Activated naive CD8-positive, alpha-beta T cell (primary cell): ENCODE results near the gene CABLES2.

Experiments
- H3K27ac Mint-ChIP-seq: one replicate; pipeline ENCODE4 v1.8.0; 2021; ENCODE audit warnings: mixed read lengths
- H3K27me3 Mint-ChIP-seq: one replicate; pipeline ENCODE4 v1.8.0; 2021; ENCODE audit warnings: mixed read lengths
- H3K36me3 Mint-ChIP-seq: one replicate; pipeline ENCODE4 v1.8.0; 2021; ENCODE audit warnings: mixed read lengths
- H3K4me1 Mint-ChIP-seq: one replicate; pipeline ENCODE4 v1.8.0; 2021; ENCODE audit warnings: low read depth, mixed read lengths
- H3K4me3 Mint-ChIP-seq: one replicate; pipeline ENCODE4 v1.8.0; 2021; ENCODE audit warnings: mild to moderate bottlenecking, mixed read lengths
- H3K9me3 Mint-ChIP-seq: one replicate; pipeline ENCODE4 v1.8.0; 2021; ENCODE audit warnings: low read depth, mixed read lengths

The CABLES2 gene

DNA sequence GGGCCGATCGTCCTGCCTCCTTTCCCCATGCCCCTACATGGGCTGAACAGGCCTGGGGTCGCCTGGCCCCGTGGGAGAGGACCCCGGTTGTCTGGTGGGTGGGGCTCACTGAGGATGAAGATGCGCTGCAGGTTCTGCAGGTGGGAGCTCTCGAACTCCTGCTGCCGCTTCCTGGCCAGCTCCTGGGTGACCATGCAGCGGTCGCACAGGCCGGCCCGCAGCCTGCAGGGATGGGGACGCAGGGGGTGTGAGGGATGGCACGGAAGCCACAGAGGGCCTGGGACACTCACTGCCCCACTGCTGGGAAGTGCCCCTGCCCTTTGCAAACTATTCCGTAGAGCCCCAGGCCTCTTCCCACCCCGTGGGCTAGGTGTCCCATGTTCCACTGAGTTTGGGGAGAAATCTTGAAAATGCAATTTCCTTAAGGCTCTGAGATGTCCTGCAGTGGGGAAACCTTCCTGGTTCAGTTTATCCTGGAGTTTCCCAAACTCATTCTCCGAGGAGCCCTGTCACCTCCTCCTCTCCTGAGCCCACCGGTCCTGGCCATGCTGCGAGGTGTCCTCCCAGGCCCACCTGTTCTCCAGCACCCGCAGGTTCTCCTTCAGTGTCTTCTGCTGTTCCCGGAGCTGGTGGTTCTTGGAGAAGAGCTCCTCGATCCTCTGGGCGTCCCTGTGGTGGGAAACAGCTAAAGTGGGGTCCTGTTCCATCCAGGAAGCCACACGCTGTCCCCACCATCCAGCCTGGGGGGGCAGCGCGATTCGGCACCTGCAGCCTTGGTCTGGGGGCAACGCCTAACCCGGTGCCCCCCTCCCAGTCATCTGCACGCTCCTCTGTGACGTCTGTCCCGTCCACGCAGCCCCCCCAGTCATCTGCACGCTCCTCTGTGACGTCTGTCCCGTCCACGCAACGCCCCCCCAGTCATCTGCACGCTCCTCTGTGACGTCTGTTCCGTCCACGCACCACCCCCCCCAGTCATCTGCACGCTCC lies 9.9 kb upstream of the CABLES2 start:
- no peaks in the 10 kb centered on the region for H3K36me3 Mint-ChIP-seq
- H3K27me3 Mint-ChIP-seq = peaks cover 2% of the 10 kb centered on the region
- H3K9me3 Mint-ChIP-seq = no peaks in the 10 kb centered on the region
- no peak overlapping the region for H3K27ac Mint-ChIP-seq
- H3K4me3 Mint-ChIP-seq = no peak overlapping the region
- H3K4me1 Mint-ChIP-seq = no peaks in the 10 kb centered on the region

DNA sequence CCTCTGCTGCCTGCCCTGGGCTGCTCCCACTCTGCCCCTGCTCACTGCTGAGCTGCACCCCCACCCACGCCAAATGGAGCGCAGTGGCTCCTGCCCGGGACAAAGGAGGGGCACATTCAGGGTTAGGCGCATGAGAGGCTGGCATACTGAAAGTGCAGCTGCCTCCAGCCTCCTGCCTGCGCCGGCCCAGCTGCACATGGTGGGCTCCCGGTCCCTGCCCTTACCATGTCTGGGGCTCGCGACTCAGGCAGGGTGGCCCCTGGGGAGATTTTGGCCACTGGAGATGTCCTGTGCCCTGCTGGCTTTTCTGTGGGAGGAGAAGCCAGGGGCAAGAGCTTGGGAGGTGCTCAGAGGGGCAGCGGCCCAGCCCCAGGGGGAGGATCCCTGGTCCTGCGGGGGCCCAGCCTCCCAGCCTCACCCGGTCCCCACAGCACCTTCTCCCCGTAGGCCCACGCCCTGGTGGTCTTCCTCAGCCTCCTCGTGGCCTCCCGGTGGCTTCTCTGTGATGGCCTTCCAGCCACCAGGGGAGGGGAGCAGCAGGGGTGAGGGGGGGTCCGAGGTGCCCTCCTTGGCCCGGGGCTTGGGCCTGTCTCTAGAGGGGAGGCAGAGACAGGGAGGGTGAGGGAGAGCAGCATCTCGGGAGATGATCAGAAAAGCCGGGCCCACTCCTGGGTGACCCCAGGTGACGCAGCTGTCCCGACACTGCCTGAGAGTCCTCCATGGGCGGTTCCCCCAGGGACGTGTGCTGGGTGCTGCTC lies 8.4 kb upstream of the CABLES2 start:
- Mint-ChIP-seq H3K9me3 (no peaks in the 10 kb centered on the region), H3K4me1 (no peaks in the 10 kb centered on the region), H3K36me3 (no peaks in the 10 kb centered on the region), H3K27me3 (peaks cover 2% of the 10 kb centered on the region), H3K4me3 (no peak overlapping the region), H3K27ac (no peak overlapping the region)

DNA sequence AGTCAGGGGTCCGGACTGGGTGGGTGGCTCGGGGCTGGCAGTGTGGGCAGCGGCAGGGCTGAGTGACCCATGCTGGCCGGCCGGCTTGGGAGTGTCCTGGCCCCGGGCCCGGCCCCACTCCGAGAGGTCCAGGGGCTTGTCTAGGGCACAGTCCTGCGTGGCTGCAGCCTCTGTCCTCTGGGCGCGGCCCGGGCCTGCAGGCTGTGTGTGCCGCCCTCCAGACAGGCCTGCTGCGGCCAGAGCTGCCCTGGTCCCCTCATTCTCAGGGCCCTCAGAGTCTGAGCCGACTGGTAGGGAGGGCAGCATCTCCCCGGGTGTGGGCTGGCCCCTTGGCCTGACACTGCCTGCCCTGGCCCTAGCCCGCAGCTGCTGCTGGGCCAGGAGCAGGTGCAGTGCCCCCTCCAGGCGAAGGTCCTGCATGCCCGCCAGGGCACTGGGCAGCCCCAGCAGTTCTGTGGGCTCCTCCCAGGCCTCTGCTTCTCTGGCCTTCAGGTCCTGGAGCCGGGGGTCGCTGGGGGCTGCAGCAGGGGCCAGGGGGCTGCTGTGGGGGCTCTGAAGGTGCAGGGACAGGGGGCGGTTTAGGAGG lies 6.9 kb upstream of the CABLES2 start:
- peaks cover 7% of the 10 kb centered on the region for H3K4me1 Mint-ChIP-seq
- no peaks in the 10 kb centered on the region for H3K27me3 Mint-ChIP-seq
- no peak overlapping the region for H3K27ac Mint-ChIP-seq
- no peaks in the 10 kb centered on the region for H3K9me3 Mint-ChIP-seq
- no peak overlapping the region for H3K4me3 Mint-ChIP-seq
- no peaks in the 10 kb centered on the region for H3K36me3 Mint-ChIP-seq

DNA sequence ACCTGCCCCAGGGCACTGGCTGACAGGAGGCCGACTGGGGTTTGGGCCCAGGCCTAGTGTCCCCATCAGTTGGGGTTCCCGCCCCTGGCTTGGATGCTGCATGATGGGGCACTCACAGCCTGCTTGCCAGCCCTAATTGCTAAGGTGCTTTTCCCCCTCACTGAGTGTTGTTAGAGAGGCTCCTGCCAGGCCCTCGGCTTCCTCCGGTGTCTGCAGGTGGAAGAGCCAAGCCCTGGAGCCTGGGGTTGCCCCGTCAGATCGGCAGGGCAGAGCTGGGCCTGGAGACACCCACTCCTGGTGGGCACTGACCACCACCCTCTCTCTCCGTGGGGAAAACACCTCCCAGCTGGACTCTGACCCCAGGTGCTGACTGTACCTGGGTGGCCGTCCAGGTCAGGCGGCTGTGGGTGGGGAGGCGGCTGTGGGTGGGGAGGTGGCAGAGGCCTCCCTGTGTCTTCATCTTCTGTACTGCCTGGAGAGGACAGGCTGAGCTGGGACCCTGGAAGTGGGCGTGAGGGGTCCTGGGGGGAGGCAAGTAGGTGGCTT lies 6.0 kb upstream of the CABLES2 start:
- peaks cover 7% of the 10 kb centered on the region for H3K4me1 Mint-ChIP-seq
- H3K27me3 Mint-ChIP-seq = no peaks in the 10 kb centered on the region
- no peaks in the 10 kb centered on the region for H3K9me3 Mint-ChIP-seq
- H3K4me3 Mint-ChIP-seq = no peak overlapping the region
- H3K36me3 Mint-ChIP-seq = no peaks in the 10 kb centered on the region
- H3K27ac Mint-ChIP-seq = no peak overlapping the region

DNA sequence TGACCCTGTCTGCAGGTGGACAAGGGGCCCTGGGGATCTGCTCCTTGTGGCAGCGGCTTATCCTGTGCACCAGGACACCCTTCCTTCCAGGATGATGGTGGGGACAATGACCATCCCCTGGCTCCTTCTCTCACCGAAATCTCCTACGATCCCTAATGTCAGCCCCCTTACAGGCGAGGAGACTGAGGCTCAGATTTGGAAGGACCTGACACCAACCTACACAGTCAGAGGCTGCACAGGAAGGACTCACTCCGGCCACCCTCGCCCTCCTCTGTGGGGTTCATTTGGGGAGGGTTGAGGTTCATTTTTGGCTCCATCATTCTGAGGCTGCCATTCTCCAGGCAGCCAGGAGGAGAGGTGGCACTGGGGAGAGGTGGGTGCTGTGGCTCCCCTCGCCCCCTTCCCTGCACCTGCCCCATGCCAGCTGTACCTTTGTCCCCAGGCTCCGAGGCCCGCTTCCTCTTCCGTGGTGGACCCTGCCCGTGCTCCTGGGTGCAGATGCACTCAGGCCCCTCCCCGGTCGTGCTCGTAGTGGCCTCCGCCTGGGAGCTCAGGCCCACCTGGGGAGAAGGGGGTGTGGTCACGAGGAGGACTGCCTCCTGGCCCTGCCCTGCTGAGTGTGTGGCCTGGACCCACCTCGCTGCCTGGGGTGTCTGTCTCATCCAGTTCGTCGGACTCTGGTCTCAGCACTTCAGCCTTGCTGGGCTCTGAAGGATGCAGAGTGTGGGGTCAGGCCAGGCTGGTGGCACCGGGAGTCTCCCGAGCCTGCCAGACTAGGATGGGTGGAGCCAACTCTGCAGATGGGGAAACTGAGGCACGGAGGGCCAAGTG lies 5.3 kb upstream of the CABLES2 start:
- Mint-ChIP-seq H3K9me3 (no peaks in the 10 kb centered on the region), H3K4me3 (no peak overlapping the region), H3K27ac (no peak overlapping the region), H3K36me3 (no peaks in the 10 kb centered on the region), H3K27me3 (no peaks in the 10 kb centered on the region), H3K4me1 (peaks cover 7% of the 10 kb centered on the region)

DNA sequence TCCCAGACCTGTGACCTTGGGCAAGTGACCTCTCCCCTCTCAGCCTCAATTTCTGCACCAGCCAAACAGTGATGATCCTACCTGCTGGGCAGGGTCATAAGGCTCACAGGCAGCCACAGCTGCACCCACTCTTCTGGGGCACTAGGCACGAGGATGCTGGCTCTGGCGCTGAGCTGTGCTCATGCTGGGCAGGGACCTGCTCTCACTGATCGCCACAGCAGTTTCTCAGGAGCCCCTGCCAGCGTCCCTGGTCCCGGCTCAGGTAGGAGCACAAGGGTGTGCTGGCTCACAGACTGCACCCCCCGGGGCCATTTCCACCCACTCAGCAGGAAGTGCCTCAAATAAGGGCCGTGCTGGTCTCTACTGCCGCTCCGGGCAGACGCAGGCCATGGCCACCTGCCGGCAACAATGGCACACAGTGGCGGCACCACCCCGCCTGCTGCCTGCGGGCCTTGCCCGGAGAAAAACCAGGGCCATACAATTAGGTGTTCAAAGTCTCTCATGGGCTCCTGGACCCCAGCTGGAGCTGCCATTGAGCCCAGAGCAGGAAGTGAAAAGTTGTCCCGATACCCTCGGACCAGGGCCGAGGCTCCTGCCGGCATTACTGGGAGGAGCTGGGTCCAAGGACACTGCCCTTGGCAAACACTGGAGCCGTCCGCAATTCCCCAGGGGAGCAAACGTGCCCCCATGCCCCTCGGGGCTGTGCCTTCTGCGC lies 4.6 kb upstream of the CABLES2 start:
- Mint-ChIP-seq H3K4me3 (no peak overlapping the region), H3K36me3 (no peaks in the 10 kb centered on the region), H3K27ac (no peak overlapping the region), H3K27me3 (no peaks in the 10 kb centered on the region), H3K9me3 (no peaks in the 10 kb centered on the region), H3K4me1 (peaks cover 7% of the 10 kb centered on the region)

DNA sequence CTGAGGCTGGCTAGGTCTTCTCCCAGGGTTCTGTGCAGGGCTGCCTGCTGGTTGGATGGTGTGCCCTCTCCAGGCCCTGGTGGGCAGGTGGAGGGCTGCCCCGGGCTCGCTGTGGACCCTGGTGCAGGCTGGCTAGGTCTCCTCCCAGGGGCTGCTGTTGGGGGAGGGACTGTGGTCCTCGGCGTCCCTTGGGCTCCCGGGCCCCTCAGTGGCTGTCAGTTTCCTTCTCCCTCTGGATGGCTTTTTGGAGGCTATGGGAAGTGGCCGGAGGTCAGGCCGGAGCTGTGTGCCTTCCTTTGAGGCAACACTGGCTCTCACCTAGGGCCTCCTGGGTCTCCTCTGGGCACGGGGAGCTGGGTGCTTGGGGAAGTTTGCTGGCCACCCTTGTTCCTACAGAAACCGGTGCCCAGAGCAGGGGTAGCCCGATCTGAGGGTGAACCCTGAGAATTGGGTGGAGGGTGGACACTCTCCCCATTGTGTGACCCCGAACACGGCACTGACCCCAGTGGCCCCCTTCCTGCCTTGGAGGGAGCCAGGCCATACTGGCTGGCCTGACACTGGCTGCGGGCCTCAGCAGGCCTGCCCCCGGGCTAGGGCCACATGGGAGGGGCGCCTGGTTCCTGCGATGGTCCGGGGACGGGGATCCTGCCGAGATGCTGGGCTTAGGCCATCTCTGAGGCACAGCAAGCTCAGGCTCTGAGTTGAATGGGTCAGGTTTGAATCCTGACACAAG lies 3.8 kb upstream of the CABLES2 start:
- Mint-ChIP-seq H3K36me3 (no peaks in the 10 kb centered on the region), H3K4me1 (peaks cover 12% of the 10 kb centered on the region), H3K27ac (no peak overlapping the region), H3K9me3 (no peaks in the 10 kb centered on the region), H3K4me3 (no peak overlapping the region), H3K27me3 (no peaks in the 10 kb centered on the region)

DNA sequence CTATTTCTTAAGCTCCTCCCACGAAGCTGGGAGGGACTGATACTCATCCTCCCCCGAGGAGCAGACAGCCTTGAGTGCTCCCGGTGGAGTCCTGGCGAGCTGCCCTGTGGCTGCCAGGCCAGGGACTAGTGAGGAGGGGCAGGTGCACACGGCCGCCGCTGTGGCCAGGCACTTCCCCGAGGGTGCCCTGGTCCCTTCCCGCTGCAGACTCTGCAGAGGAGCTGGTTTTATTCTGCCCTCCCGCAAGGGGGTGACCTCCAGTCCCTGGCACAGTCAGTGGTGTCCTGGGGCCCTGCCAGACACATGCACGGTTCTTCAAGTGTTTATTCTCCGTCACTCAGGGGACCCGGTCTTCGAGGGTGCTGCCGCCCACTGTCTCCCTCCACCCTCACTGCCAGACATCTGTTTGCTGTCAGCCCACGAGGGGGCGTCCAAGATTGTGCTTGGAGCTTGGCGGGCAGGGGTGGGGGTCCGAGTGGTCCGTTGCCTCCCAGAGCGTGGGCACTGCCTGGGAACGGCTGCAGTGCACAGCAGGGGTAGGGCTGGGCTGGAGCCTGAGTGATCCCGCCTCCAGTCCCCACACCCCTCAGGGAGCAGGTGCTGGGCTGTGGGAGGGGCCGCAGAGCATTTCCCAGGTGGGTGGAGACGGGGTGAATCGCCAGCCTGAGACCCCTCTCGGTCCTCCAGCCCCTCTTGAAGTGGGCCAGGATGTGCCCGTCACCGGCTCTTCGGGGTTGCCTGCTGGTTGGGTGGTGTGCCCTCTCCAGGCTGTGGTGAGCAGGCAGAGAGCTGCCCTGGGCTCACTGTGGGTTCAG lies 3.1 kb upstream of the CABLES2 start:
- no peak overlapping the region for H3K4me3 Mint-ChIP-seq
- no peak overlapping the region for H3K27ac Mint-ChIP-seq
- peaks cover 18% of the 10 kb centered on the region for H3K4me1 Mint-ChIP-seq
- H3K36me3 Mint-ChIP-seq = no peaks in the 10 kb centered on the region
- H3K9me3 Mint-ChIP-seq = no peaks in the 10 kb centered on the region
- H3K27me3 Mint-ChIP-seq = no peaks in the 10 kb centered on the region

DNA sequence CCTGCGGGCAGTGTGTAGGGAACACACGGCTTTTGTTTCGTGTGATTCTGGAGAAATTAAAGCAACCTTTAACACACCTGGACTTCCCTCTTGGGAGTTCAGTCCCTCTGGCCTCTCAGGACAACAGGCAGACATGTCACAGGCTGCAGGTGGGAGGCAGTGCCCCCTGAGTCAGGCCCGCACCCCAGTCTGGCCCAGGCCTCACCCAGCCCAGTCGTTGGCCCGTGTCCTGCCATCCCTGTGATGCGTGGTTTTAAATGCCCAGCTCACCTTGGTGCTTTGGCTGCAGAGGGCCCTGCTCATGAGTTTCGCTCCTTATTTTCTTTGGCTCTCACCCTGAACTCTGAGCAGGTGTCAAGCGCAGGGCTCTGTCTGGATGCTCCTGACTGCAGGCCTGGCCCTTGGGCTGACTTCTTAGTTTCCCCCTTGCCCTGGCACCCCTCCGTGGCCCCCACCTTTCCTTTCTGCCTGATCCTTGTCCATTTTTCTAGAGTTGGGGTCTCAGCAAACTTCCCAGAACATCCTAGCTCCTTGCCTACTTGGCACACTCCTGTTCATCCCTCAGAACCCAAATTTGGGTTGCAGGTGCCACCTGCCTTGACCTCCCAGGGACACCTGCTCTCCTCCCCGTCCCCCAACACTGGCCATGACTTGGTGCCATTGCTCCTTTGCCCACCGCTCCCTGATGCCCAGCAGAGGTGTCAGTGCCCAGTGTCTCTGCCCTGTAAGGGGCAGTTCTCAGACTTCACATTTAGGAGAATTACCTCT lies 2.2 kb upstream of the CABLES2 start:
- Mint-ChIP-seq H3K27ac (no peak overlapping the region), H3K9me3 (no peaks in the 10 kb centered on the region), H3K4me1 (peaks cover 22% of the 10 kb centered on the region), H3K27me3 (no peaks in the 10 kb centered on the region), H3K4me3 (no peak overlapping the region), H3K36me3 (no peaks in the 10 kb centered on the region)

DNA sequence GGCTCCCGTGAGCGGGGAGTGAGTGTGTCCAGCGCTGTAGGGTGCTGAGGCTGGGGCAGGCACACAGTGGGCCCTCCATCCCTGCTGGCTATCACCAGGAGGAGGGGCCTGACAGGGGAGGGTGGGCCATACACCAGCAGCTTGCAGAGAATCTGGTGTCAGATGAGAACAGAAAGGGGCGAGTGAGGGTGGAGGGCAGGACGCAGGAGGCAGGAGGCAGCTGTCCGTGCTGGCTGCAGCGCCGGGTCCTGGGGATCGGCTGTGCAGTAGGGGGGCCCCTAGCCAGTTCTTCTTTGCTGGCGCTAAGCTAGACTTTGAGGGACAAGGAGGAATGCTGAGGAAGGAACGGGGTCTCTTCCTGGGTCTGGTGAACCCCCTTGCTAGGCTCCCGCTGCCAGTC lies 1.6 kb upstream of the CABLES2 start:
- no peak overlapping the region for H3K4me3 Mint-ChIP-seq
- H3K27me3 Mint-ChIP-seq = no peaks in the 10 kb centered on the region
- peaks cover 24% of the 10 kb centered on the region for H3K4me1 Mint-ChIP-seq
- no peaks in the 10 kb centered on the region for H3K36me3 Mint-ChIP-seq
- no peak overlapping the region for H3K27ac Mint-ChIP-seq
- H3K9me3 Mint-ChIP-seq = no peaks in the 10 kb centered on the region

DNA sequence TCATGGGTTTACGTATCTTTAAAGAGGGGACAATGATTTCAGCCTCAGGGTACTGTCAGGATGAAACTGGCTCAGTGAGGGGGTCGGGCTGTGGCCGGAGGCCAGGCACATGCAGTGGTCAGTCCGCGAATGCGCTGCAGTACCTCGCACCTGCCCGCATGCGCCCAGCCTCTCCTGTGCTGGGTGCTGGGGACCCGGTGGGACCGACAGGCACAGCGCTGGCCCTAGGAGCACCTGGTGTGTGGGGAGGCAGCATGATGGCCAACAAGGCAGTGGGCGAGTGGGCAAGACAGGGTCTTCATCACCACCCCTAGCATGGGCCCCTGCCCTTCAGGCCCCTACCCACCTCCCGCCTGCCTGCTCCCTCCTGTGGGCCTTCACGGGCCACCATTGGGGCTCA lies 970 bp upstream of the CABLES2 start:
- peak overlapping the region; percentile 7 for H3K4me3 Mint-ChIP-seq
- no peaks in the 10 kb centered on the region for H3K27me3 Mint-ChIP-seq
- H3K4me1 Mint-ChIP-seq = peaks cover 25% of the 10 kb centered on the region
- H3K9me3 Mint-ChIP-seq = no peaks in the 10 kb centered on the region
- H3K36me3 Mint-ChIP-seq = no peaks in the 10 kb centered on the region
- peak overlapping the region; percentile 10 for H3K27ac Mint-ChIP-seq

DNA sequence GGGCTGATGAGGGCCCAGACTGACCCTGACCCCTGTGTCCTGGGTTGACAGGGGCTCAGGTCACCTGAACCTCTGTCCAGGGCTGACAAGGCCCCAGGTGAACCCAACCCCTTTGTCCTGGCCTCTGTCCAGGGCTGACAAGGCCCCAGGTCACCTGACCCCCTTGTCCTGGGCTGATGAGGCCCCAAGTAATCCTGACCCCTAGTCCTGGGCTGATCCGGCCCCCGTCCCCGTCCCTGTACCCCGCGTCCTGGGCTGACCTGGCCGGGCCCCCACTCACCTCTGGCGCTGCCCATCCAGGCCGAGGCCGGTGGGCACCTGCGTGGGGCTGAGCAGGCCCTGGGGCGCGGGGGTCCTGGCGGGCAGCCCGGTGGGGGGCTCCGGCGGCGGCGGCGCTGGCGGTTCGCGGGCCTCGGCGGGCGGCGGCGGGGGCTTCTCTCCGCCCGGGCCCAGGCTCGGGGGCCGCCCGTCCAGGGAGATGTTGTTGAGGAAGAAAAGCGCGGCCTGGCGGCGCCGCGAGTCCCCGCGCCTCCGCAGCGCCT lies 379 bp downstream of the CABLES2 start:
- H3K9me3 Mint-ChIP-seq = no peaks in the 10 kb centered on the region
- peaks cover 25% of the 10 kb centered on the region for H3K4me1 Mint-ChIP-seq
- H3K36me3 Mint-ChIP-seq = no peaks in the 10 kb centered on the region
- H3K27ac Mint-ChIP-seq = no peak overlapping the region
- no peaks in the 10 kb centered on the region for H3K27me3 Mint-ChIP-seq
- peak overlapping the region; percentile 78 for H3K4me3 Mint-ChIP-seq
